Measurements from ENCODE around the gene GPR89A. TPM values are rescaled to one million over a fixed set of nuclear protein-coding genes. Genes with fewer than 3 reads are reported as not detected.
"Not testable (repeated sequence)": the region's sequence is repeated elsewhere in the genome, so short reads cannot be mapped to it uniquely, and the experiment has no call there.

Gene GPR89A
- total RNA-seq, 1 experiment from 2014 or later = 21.5 TPM

DNA sequence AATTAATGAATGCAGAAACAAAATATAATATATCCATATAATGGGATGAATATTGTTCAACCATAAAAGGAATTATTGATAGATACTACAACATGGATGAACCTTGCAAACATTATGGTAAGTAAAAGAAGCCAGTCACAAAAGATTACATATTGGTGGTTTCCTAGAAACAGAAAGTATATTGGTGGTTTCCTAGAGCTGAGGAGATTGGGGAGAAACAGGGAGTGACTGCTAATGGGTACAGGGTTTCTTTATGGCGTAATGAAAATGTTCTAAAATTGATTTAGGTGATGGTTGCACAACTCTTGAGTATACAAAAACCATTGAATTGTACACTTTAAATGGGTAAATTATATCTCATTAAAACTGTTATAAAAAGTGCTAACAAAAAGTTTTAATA is 14.4 kb downstream of the GPR89A start:
- CTCF ChIA-PET; intact Hi-C loops (cut with micrococcal nuclease; ENCODE audit: unreplicated experiment); BruUV-seq (replicated peaks); POLR2A ChIA-PET; ATAC-seq; H3K27ac ChIP-seq (ENCODE audit: low read length); DNase-seq (ENCODE audit: low read depth, low spot score); H3K27me3 ChIP-seq (ENCODE audit: control insufficient read depth, insufficient read depth, low read length); H3K9me3 ChIP-seq (ENCODE audit: control insufficient read depth, insufficient read depth, low read depth, low read length); H3K36me3 ChIP-seq (ENCODE audit: control insufficient read depth, insufficient read depth, low read length); H3K4me1 ChIP-seq (ENCODE audit: control insufficient read depth, insufficient read depth, low read length); H3K4me3 ChIP-seq (ENCODE audit: low read depth in 2 of 2, low read length in 2 of 2); in situ Hi-C loops (cut with HindIII; ENCODE audit: low pct_unique_long_range_greater_than_20kb, low sequenced_read_pairs): not testable (repeated sequence)

DNA sequence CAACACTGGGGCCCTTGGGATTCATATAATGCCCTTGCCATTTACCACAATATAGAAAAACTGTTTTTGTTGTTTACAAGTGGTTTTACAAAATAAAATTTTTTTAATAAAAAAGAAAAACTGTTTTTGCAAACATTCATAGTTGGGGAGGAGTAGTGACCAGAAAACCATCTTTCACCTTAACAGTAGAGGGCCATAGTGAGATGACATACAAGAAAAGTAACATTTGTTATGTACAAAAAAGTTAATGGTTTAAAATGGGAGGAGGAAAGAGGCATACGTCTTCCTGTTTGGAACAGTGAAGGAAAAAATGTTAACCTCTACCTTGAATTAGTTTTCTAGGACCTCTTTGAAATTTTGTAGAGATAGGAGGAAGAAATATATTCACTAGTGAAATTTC is 28.4 kb downstream of the GPR89A start:
- H3K4me3 ChIP-seq (ENCODE audit: low read depth in 2 of 2, low read length in 2 of 2); H3K9me3 ChIP-seq (ENCODE audit: control insufficient read depth, insufficient read depth, low read depth, low read length); H3K27me3 ChIP-seq (ENCODE audit: control insufficient read depth, insufficient read depth, low read length); in situ Hi-C loops (cut with HindIII; ENCODE audit: low pct_unique_long_range_greater_than_20kb, low sequenced_read_pairs); DNase-seq (ENCODE audit: low read depth, low spot score); CTCF ChIA-PET; BruUV-seq (replicated peaks); H3K36me3 ChIP-seq (ENCODE audit: control insufficient read depth, insufficient read depth, low read length); ATAC-seq; H3K4me1 ChIP-seq (ENCODE audit: control insufficient read depth, insufficient read depth, low read length); intact Hi-C loops (cut with micrococcal nuclease; ENCODE audit: unreplicated experiment); H3K27ac ChIP-seq (ENCODE audit: low read length): not testable (repeated sequence)
- POLR2A ChIA-PET = interaction anchor here (0.6 kb wide), 1 partner anchor 402 kb away, joined by 4 read pairs; no protein-coding TSS in a partner anchor

DNA sequence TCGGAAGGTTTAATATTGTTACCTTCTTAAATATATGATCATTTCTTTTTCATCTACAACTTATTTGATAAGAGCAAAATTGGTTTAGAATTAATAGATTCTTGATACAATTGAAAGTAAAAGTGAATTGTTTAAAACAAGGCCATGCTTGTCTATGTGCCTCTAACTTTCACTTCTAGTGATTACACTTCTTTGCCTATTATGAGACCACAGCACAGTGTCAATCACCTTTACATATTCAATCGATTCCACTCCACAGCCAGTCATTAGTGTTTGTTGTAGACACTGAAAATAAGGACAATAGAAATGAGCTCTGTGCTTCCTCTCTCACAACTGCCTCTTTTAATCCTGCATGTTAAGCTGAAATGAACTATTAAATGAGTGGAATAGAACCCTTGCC is 34.1 kb downstream of the GPR89A start:
- H3K36me3 ChIP-seq (ENCODE audit: control insufficient read depth, insufficient read depth, low read length); POLR2A ChIA-PET; H3K4me1 ChIP-seq (ENCODE audit: control insufficient read depth, insufficient read depth, low read length); H3K4me3 ChIP-seq (ENCODE audit: low read depth in 2 of 2, low read length in 2 of 2); ATAC-seq; BruUV-seq (replicated peaks); H3K9me3 ChIP-seq (ENCODE audit: control insufficient read depth, insufficient read depth, low read depth, low read length); intact Hi-C loops (cut with micrococcal nuclease; ENCODE audit: unreplicated experiment); DNase-seq (ENCODE audit: low read depth, low spot score); H3K27me3 ChIP-seq (ENCODE audit: control insufficient read depth, insufficient read depth, low read length); in situ Hi-C loops (cut with HindIII; ENCODE audit: low pct_unique_long_range_greater_than_20kb, low sequenced_read_pairs); CTCF ChIA-PET; H3K27ac ChIP-seq (ENCODE audit: low read length): not testable (repeated sequence)

DNA sequence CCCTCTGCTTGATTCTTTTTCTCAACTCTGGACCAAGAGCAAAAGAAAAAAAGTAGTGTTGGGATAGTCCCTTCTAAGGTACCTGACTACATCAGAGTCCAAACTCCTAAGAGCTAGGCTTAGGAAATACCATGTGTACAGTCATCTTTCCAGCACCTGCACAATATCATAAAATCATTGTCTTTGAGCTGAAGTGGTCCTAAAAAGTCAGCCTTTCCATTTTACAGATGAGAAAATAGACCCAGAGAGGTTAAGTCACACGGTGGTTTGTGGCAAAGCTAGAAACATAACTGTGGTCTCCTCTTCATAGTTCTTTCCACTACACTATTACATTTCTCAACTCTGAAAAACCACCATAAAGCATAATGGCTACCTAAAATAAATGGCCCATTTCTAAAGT is 36.2 kb downstream of the GPR89A start:
- H3K4me3 ChIP-seq (ENCODE audit: low read depth in 2 of 2, low read length in 2 of 2); POLR2A ChIA-PET; in situ Hi-C loops (cut with HindIII; ENCODE audit: low pct_unique_long_range_greater_than_20kb, low sequenced_read_pairs): not testable (repeated sequence)

DNA sequence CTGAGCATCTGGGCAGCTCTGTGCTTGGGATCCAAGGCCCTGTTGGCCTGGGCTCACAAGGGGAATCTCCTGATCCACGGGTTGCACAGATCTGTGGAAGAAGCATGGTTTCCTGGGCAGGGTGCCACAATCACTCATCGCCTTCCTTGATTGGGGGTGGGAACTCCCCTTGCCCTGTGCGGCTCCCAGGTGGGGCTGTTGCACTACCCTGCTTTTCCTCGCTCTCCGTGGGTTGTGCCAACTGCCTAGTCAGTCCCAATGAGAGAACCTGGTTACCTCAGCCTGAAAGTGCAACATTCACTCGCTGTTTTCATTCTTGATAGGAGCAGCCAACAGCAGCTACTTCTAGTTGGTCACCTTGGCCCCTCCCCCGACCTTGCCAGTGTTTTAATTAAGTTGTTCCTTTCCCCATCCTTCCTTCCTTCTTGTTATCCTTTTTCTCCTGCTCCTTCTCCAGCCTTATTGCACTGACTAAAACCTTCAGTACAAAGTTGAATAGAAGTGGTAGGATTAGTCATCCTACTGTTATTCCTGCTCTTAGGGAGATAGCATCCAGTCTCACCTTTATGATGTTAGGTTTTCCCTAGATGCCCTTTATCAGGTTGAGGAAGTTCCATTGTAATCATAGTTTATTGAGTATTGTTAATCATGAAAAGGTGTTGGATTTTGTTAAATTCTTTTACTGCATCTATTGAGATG is 48.6 kb downstream of the GPR89A start:
- DNase-seq (ENCODE audit: low read depth, low spot score); CTCF ChIA-PET; H3K27ac ChIP-seq (ENCODE audit: low read length); H3K36me3 ChIP-seq (ENCODE audit: control insufficient read depth, insufficient read depth, low read length); ATAC-seq; BruUV-seq (replicated peaks); H3K4me3 ChIP-seq (ENCODE audit: low read depth in 2 of 2, low read length in 2 of 2); H3K4me1 ChIP-seq (ENCODE audit: control insufficient read depth, insufficient read depth, low read length); POLR2A ChIA-PET; H3K27me3 ChIP-seq (ENCODE audit: control insufficient read depth, insufficient read depth, low read length); in situ Hi-C loops (cut with HindIII; ENCODE audit: low pct_unique_long_range_greater_than_20kb, low sequenced_read_pairs); intact Hi-C loops (cut with micrococcal nuclease; ENCODE audit: unreplicated experiment); H3K9me3 ChIP-seq (ENCODE audit: control insufficient read depth, insufficient read depth, low read depth, low read length): not testable (repeated sequence)

More for the DNA sequence above, 36.2 kb downstream of the GPR89A start:
- CTCF ChIA-PET; DNase-seq (ENCODE audit: low read depth, low spot score); H3K4me1 ChIP-seq (ENCODE audit: control insufficient read depth, insufficient read depth, low read length); H3K36me3 ChIP-seq (ENCODE audit: control insufficient read depth, insufficient read depth, low read length); ATAC-seq; H3K27me3 ChIP-seq (ENCODE audit: control insufficient read depth, insufficient read depth, low read length); H3K27ac ChIP-seq (ENCODE audit: low read length); intact Hi-C loops (cut with micrococcal nuclease; ENCODE audit: unreplicated experiment); BruUV-seq (replicated peaks); H3K9me3 ChIP-seq (ENCODE audit: control insufficient read depth, insufficient read depth, low read depth, low read length): not testable (repeated sequence)

DNA sequence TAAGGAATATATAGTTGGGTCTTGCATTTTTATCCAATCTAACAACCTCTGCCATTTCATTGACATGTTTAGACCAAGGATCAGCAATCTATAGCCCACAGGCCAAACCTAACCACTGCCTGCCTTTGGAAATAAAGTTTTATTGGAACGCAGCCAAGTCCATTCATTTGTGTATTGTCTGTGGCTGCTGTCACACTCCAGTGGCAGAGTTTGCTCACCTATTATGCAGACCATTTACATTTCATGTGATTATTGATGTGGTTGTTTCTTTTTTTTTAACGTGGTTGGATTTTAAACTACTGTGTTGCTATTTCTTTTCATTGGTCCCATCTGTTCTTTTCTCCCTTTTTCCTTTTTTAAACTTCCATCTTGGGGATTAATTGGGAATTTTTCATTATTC is 54.7 kb downstream of the GPR89A start:
- H3K27ac ChIP-seq (ENCODE audit: low read length); H3K27me3 ChIP-seq (ENCODE audit: control insufficient read depth, insufficient read depth, low read length); in situ Hi-C loops (cut with HindIII; ENCODE audit: low pct_unique_long_range_greater_than_20kb, low sequenced_read_pairs); intact Hi-C loops (cut with micrococcal nuclease; ENCODE audit: unreplicated experiment); ATAC-seq; H3K36me3 ChIP-seq (ENCODE audit: control insufficient read depth, insufficient read depth, low read length); CTCF ChIA-PET; BruUV-seq (replicated peaks); H3K4me1 ChIP-seq (ENCODE audit: control insufficient read depth, insufficient read depth, low read length); H3K4me3 ChIP-seq (ENCODE audit: low read depth in 2 of 2, low read length in 2 of 2); POLR2A ChIA-PET; H3K9me3 ChIP-seq (ENCODE audit: control insufficient read depth, insufficient read depth, low read depth, low read length); DNase-seq (ENCODE audit: low read depth, low spot score): not testable (repeated sequence)

DNA sequence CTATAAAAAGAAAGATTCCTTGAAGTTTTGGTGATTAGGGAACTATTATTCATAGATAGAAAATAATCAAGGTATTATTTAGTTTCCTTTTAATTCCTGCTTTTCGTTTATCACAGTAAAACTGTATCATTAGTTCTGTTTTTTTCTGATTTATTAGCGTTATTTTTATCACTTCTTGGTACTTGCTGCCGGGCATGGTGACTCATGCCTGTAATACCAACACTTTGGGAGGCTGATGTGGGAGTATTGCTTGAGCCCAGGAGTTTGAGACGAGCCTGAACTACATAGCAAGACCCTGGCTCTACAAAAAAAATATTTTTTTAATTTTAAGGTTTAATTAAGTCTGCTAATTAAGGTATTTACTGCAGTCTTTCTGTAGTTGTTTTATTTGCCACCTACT is 57.2 kb downstream of the GPR89A start:
- in situ Hi-C loops (cut with HindIII; ENCODE audit: low pct_unique_long_range_greater_than_20kb, low sequenced_read_pairs) = not testable (repeated sequence)

More for the DNA sequence above, 57.2 kb downstream of the GPR89A start:
- H3K36me3 ChIP-seq (ENCODE audit: control insufficient read depth, insufficient read depth, low read length); DNase-seq (ENCODE audit: low read depth, low spot score); CTCF ChIA-PET; H3K4me1 ChIP-seq (ENCODE audit: control insufficient read depth, insufficient read depth, low read length); H3K27ac ChIP-seq (ENCODE audit: low read length); POLR2A ChIA-PET; intact Hi-C loops (cut with micrococcal nuclease; ENCODE audit: unreplicated experiment); ATAC-seq; H3K9me3 ChIP-seq (ENCODE audit: control insufficient read depth, insufficient read depth, low read depth, low read length); H3K4me3 ChIP-seq (ENCODE audit: low read depth in 2 of 2, low read length in 2 of 2); H3K27me3 ChIP-seq (ENCODE audit: control insufficient read depth, insufficient read depth, low read length); BruUV-seq (replicated peaks): not testable (repeated sequence)
